Measurements from ENCODE around the gene NCMAP.

The NCMAP gene

GRCh38 chr1:24566236-24566867, 10.5 kb downstream of the NCMAP start:
- intact Hi-C loops (cut with DNase I), result no loop called here
- DNase-seq, result no peak

GRCh38 chr1:24567792-24568388, 12.0 kb downstream of the NCMAP start:
- peak in 2 of 42 donors; percentile 5 to 21 for DNase-seq

GRCh38 chr1:24568475-24568874, 12.6 kb downstream of the NCMAP start:
- intact Hi-C loops (cut with DNase I), result no loop called here
- no peak for DNase-seq

More at GRCh38 chr1:24567792-24568388, 12.0 kb downstream of the NCMAP start:
- intact Hi-C loops (cut with DNase I), result no loop called here

- intact Hi-C loops (cut with DNase I), result no loop called here
- DNase-seq, result no peak
These were observed 14.6 kb downstream of the NCMAP start for GRCh38 chr1:24570265-24571125.

- DNase-seq, result no peak
- intact Hi-C loops (cut with DNase I), result no loop called here
These were observed 16.4 kb downstream of the NCMAP start for GRCh38 chr1:24572301-24572700.

GRCh38 chr1:24575905-24576587, 20.2 kb downstream of the NCMAP start:
- DNase-seq, result peak in 19 of 42 donors; percentile 6 to 47 (median 22)
- intact Hi-C loops (cut with DNase I), result no loop called here

GRCh38 chr1:24578846-24579245, 23.0 kb downstream of the NCMAP start:
- intact Hi-C loops (cut with DNase I), result no loop called here
- DNase-seq, result no peak

GRCh38 chr1:24580756-24581155, 24.9 kb downstream of the NCMAP start:
- intact Hi-C loops (cut with DNase I), result no loop called here
- DNase-seq, result no peak

GRCh38 chr1:24584171-24584647, 28.3 kb downstream of the NCMAP start:
- intact Hi-C loops (cut with DNase I), result no loop called here
- no peak for DNase-seq

- DNase-seq, result no peak
- intact Hi-C loops (cut with DNase I), result no loop called here
These were observed 30.2 kb downstream of the NCMAP start for GRCh38 chr1:24586119-24586518.

GRCh38 chr1:24586970-24587820, 31.3 kb downstream of the NCMAP start:
- intact Hi-C loops (cut with DNase I), result no loop called here
- peak in 19 of 42 donors; percentile 10 to 82 (median 47) for DNase-seq

- DNase-seq, result no peak
- intact Hi-C loops (cut with DNase I), result no loop called here
These were observed 32.7 kb downstream of the NCMAP start for GRCh38 chr1:24588573-24588972.

GRCh38 chr1:24589200-24589599, 33.3 kb downstream of the NCMAP start:
- DNase-seq, result no peak
- intact Hi-C loops (cut with DNase I), result no loop called here

GRCh38 chr1:24591781-24592180, 35.9 kb downstream of the NCMAP start:
- intact Hi-C loops (cut with DNase I), result no loop called here
- no peak for DNase-seq

GRCh38 chr1:24594328-24594598, 38.4 kb downstream of the NCMAP start:
- DNase-seq, result no peak

GRCh38 chr1:24596401-24596880, 40.6 kb downstream of the NCMAP start:
- DNase-seq, result no peak
- intact Hi-C loops (cut with DNase I), result no loop called here

More at GRCh38 chr1:24594328-24594598, 38.4 kb downstream of the NCMAP start:
- intact Hi-C loops (cut with DNase I), result no loop called here

- intact Hi-C loops (cut with DNase I), result no loop called here
- no peak for DNase-seq
These were observed 43.4 kb downstream of the NCMAP start for GRCh38 chr1:24599265-24599664.

- intact Hi-C loops (cut with DNase I), result no loop called here
- DNase-seq, result no peak
These were observed 44.7 kb downstream of the NCMAP start for GRCh38 chr1:24600551-24600950.
